Right lobe of liver (tissue), 4 donors: ENCODE results near the gene PPP4R2.

Source experiments
- CTCF ChIP-seq, 4 donors: fragments of 200-600 bp in 3 of 4; fragments of 450-650 bp in 1 of 4; IDR thresholded peaks; one replicate each; pipeline versions ENCODE4 v1.5.1 to v1.8.0; 2016 to 2022; ENCODE audit warnings: antibody characterized with exemption in 4 of 4, mild to moderate bottlenecking in 2 of 4
- POLR2A ChIP-seq: fragments of 450-650 bp; IDR thresholded peaks from one replicate; pipeline ENCODE4 v1.6.1; 2017; ENCODE audit warnings: antibody characterized with exemption, mild to moderate bottlenecking
- donor health status: DM: no; HTN: no; CAD: no.
- donor health status: DM: no; HTN: no; CAD: no.
- donor health status: DM: no; HTN: yes; CAD: no.

GRCh38 chr3:73021301-73021835, 24.8 kb downstream of the PPP4R2 start:
- no peak for TF ChIP-seq CTCF (IDR thresholded peaks at IDR 0.05)
- no peak for TF ChIP-seq POLR2A
